Mesenchymal stem cell (in vitro differentiated cells and primary cell): Measurements from ENCODE around the gene CEBPG.

Source experiments
- DNase-seq: peaks from one replicate; pipeline ENCODE4 v3.0.0-alpha.2; 2013
- H2AFZ ChIP-seq: one replicate; pipeline ENCODE4 v1.6.1; 2013; ENCODE audit warnings: low read depth, mild to moderate bottlenecking, control low read depth, inconsistent platforms, low read length, moderate library complexity
- H2AK5ac ChIP-seq: 2 replicates; pipeline ENCODE4 v1.6.1; 2013; ENCODE audit warnings: low read length, moderate library complexity, mild to moderate bottlenecking, inconsistent platforms; ENCODE audit not compliant: severe bottlenecking
- H2BK120ac ChIP-seq: one replicate; pipeline ENCODE4 v1.6.1; 2013; ENCODE audit warnings: low read depth, mild to moderate bottlenecking, inconsistent platforms, low read length, moderate library complexity
- H2BK12ac ChIP-seq, 2 experiments: one replicate each; pipeline ENCODE4 v1.6.1; 2013; ENCODE audit warnings: inconsistent platforms in 2 of 2, low read length in 2 of 2, mild to moderate bottlenecking in 2 of 2, moderate library complexity in 2 of 2, control low read depth in 1 of 2
- H2BK15ac ChIP-seq: one replicate; pipeline ENCODE4 v1.6.1; 2013; ENCODE audit warnings: mild to moderate bottlenecking, low read depth, inconsistent platforms; ENCODE audit not compliant: poor library complexity, severe bottlenecking
- H2BK5ac ChIP-seq: 2 replicates; pipeline ENCODE4 v1.6.1; 2013; ENCODE audit warnings: low read depth, mild to moderate bottlenecking, low read length, control low read depth, inconsistent platforms; ENCODE audit not compliant: poor library complexity, severe bottlenecking
- H3K14ac ChIP-seq, 2 experiments: one replicate each; pipeline ENCODE4 v1.6.1; 2013; ENCODE audit warnings: inconsistent platforms in 2 of 2, low read length in 2 of 2, control low read depth in 1 of 2, mild to moderate bottlenecking in 1 of 2, moderate library complexity in 1 of 2
- H3K18ac ChIP-seq, 2 experiments: one replicate each; pipeline ENCODE4 v1.6.1; 2013; ENCODE audit warnings: inconsistent platforms in 2 of 2, low read length in 2 of 2, control low read depth in 1 of 2, low read depth in 1 of 2, mild to moderate bottlenecking in 1 of 2
- H3K23ac ChIP-seq, 2 experiments: one replicate each; pipeline ENCODE4 v1.6.1; 2013; ENCODE audit warnings: inconsistent platforms in 2 of 2, low read length in 2 of 2, mild to moderate bottlenecking in 2 of 2, moderate library complexity in 2 of 2, control low read depth in 1 of 2
- H3K27ac ChIP-seq: 2 replicates; pipeline ENCODE4 v1.5.1; 2013; ENCODE audit warnings: mild to moderate bottlenecking, moderate library complexity, low read length, control low read depth, inconsistent platforms; ENCODE audit not compliant: poor library complexity, severe bottlenecking
- H3K27me3 ChIP-seq, 2 experiments: 2 replicates each; pipeline versions ENCODE4 v1.6.1 to v1.7.0; 2013; ENCODE audit warnings: low read length in 2 of 2, mild to moderate bottlenecking in 2 of 2, moderate library complexity in 2 of 2, control low read depth in 1 of 2, inconsistent platforms in 1 of 2; ENCODE audit not compliant: control insufficient read depth in 1 of 2, insufficient read depth in 1 of 2
- H3K36me3 ChIP-seq, 2 experiments: 2 replicates each; pipeline versions ENCODE4 v1.6.1 to v1.7.0; 2013; ENCODE audit warnings: low read length in 2 of 2, control low read depth in 1 of 2, inconsistent platforms in 1 of 2, low read depth in 1 of 2, mild to moderate bottlenecking in 1 of 2; ENCODE audit not compliant: insufficient read depth in 2 of 2, control insufficient read depth in 1 of 2
- H3K4ac ChIP-seq, 2 experiments: one replicate each; pipeline ENCODE4 v1.6.1; 2013; ENCODE audit warnings: inconsistent platforms in 2 of 2, low read length in 2 of 2, mild to moderate bottlenecking in 2 of 2, moderate library complexity in 2 of 2, control low read depth in 1 of 2, low read depth in 1 of 2
- H3K4me1 ChIP-seq: 2 replicates; pipeline ENCODE4 v1.6.1; 2013; ENCODE audit warnings: low read depth, low read length, control low read depth; ENCODE audit not compliant: control insufficient read depth, insufficient read depth
- H3K4me2 ChIP-seq: 2 replicates; pipeline ENCODE4 v1.6.1; 2013; ENCODE audit warnings: low read length, mild to moderate bottlenecking, inconsistent platforms; ENCODE audit not compliant: poor library complexity, severe bottlenecking
- H3K4me3 ChIP-seq, 2 experiments: 2 replicates each; pipeline versions ENCODE4 v1.5.1 to v1.7.0; 2013; ENCODE audit warnings: low read length in 2 of 2, mild to moderate bottlenecking in 2 of 2, control low read depth in 1 of 2, low read depth in 1 of 2; ENCODE audit not compliant: insufficient read depth in 1 of 2
- H3K79me1 ChIP-seq: replicated peaks from 2 replicates; pipeline ENCODE4 v1.6.1; 2013; ENCODE audit warnings: mild to moderate bottlenecking, control low read depth, low read length, inconsistent platforms; ENCODE audit not compliant: poor library complexity, severe bottlenecking
- H3K9ac ChIP-seq: 2 replicates; pipeline ENCODE4 v1.7.0; 2013; ENCODE audit warnings: mild to moderate bottlenecking, low read length, moderate library complexity
- H3K9me3 ChIP-seq: 2 replicates; pipeline ENCODE4 v1.7.0; 2013; ENCODE audit warnings: mild to moderate bottlenecking, low read length; ENCODE audit not compliant: control insufficient read depth
- H4K8ac ChIP-seq: one replicate; pipeline ENCODE4 v1.6.1; 2013; ENCODE audit warnings: inconsistent platforms, mild to moderate bottlenecking, low read length, moderate library complexity
- H4K91ac ChIP-seq: one replicate; pipeline ENCODE4 v1.6.1; 2013; ENCODE audit warnings: mild to moderate bottlenecking, low read length, inconsistent platforms
- WGBS: methylation state at CpG from one replicate; pipeline ENCODE4 v1.1.7; 2013; ENCODE audit warnings: mixed read lengths; 5-methylcytosine and 5-hydroxymethylcytosine counted together

Gene CEBPG

GRCh38 chr19:33374236-33374714 lies 766 bp downstream of the CEBPG start:
- peak overlapping the region; percentile 84 to 99 for H3K4me3 ChIP-seq
- peak overlapping the region in 1 of 2 experiments; percentile 72 for H3K14ac ChIP-seq
- peak overlapping the region in 1 of 2 experiments; percentile 100 for H3K4ac ChIP-seq
- no peak overlapping the region for H2BK5ac ChIP-seq
- no peak overlapping the region for H3K27ac ChIP-seq
- H3K4me1 ChIP-seq = peaks cover 9% of the 10 kb centered on the region
- H4K91ac ChIP-seq = no peak overlapping the region
- peak; percentile 70 for DNase-seq
- peak overlapping the region; percentile 95 for H3K9ac ChIP-seq
- 2% methylated on average over 22 of the region's 22 CpGs for WGBS
- peak overlapping the region in 1 of 2 experiments; percentile 84 for H3K23ac ChIP-seq
- H3K9me3 ChIP-seq = no peaks in the 10 kb centered on the region
- H3K4me2 ChIP-seq = peak overlapping the region; percentile 87
- H2BK120ac ChIP-seq = peak overlapping the region; percentile 95
- peak overlapping the region; percentile 58 for H4K8ac ChIP-seq
- H2AK5ac ChIP-seq = no peak overlapping the region
- H2AFZ ChIP-seq = no peak overlapping the region
- no peaks in the 10 kb centered on the region for H3K27me3 ChIP-seq
- H3K18ac ChIP-seq = peak overlapping the region; percentile 9 to 60
- H3K36me3 ChIP-seq = peaks cover 3% of the 10 kb centered on the region in 2 experiments
- no peak overlapping the region for H2BK12ac ChIP-seq
- H3K79me1 ChIP-seq = peaks cover 6% of the 10 kb centered on the region
- peak overlapping the region; percentile 100 for H2BK15ac ChIP-seq

- peaks cover 9% of the 10 kb centered on the region for H3K4me1 ChIP-seq
- no peak overlapping the region for H2BK15ac ChIP-seq
- no peak overlapping the region for H3K4me2 ChIP-seq
- H3K23ac ChIP-seq = no peak overlapping the region
- no peak overlapping the region for H3K4ac ChIP-seq
- H2BK120ac ChIP-seq = no peak overlapping the region
- H3K9ac ChIP-seq = peak overlapping the region; percentile 95
- no peaks in the 10 kb centered on the region for H3K27me3 ChIP-seq
- WGBS = 89% methylated on average over 9 of the region's 9 CpGs
- H4K91ac ChIP-seq = no peak overlapping the region
- H3K79me1 ChIP-seq = peaks cover 8% of the 10 kb centered on the region
- H3K4me3 ChIP-seq = peak overlapping the region in 1 of 2 experiments; percentile 84
- no peak overlapping the region for H3K14ac ChIP-seq
- H3K36me3 ChIP-seq = peaks cover 7 to 13% of the 10 kb centered on the region in 2 experiments
- H2BK5ac ChIP-seq = no peak overlapping the region
- H3K9me3 ChIP-seq = no peaks in the 10 kb centered on the region
- H3K18ac ChIP-seq = no peak overlapping the region
- no peak overlapping the region for H4K8ac ChIP-seq
- no peak overlapping the region for H2AFZ ChIP-seq
- H2AK5ac ChIP-seq = no peak overlapping the region
- no peak overlapping the region for H2BK12ac ChIP-seq
- peak; percentile 5 for DNase-seq
- no peak overlapping the region for H3K27ac ChIP-seq
Observed at GRCh38 chr19:33375156-33375836, 1.8 kb downstream of the CEBPG start.

GRCh38 chr19:33375837-33376159 lies 2.3 kb downstream of the CEBPG start:
- no peak overlapping the region for H3K4ac ChIP-seq
- no peak overlapping the region for H4K91ac ChIP-seq
- no peak overlapping the region for H2AFZ ChIP-seq
- peaks cover 9% of the 10 kb centered on the region for H3K4me1 ChIP-seq
- H3K27ac ChIP-seq = no peak overlapping the region
- no peaks in the 10 kb centered on the region for H3K27me3 ChIP-seq
- no peak overlapping the region for H2BK12ac ChIP-seq
- H3K9ac ChIP-seq = no peak overlapping the region
- no peak overlapping the region for H2BK15ac ChIP-seq
- no peak overlapping the region for H3K4me3 ChIP-seq
- peaks cover 8% of the 10 kb centered on the region for H3K79me1 ChIP-seq
- DNase-seq = peak; percentile 58
- H2AK5ac ChIP-seq = no peak overlapping the region
- H4K8ac ChIP-seq = no peak overlapping the region
- no peak overlapping the region for H3K18ac ChIP-seq
- H2BK120ac ChIP-seq = no peak overlapping the region
- 96% methylated on average over 1 of the region's 1 CpG for WGBS
- no peak overlapping the region for H3K4me2 ChIP-seq
- H3K14ac ChIP-seq = no peak overlapping the region
- H3K9me3 ChIP-seq = no peaks in the 10 kb centered on the region
- H3K36me3 ChIP-seq = peaks cover 7 to 13% of the 10 kb centered on the region in 2 experiments
- H2BK5ac ChIP-seq = no peak overlapping the region
- no peak overlapping the region for H3K23ac ChIP-seq

- peak; percentile 79 for DNase-seq
- no peak overlapping the region for H3K18ac ChIP-seq
- H3K4me1 ChIP-seq = peaks cover 9% of the 10 kb centered on the region
- no peak overlapping the region for H4K91ac ChIP-seq
- no peaks in the 10 kb centered on the region for H3K9me3 ChIP-seq
- no peak overlapping the region for H2BK15ac ChIP-seq
- H3K79me1 ChIP-seq = peaks cover 12% of the 10 kb centered on the region
- 56% methylated on average over 2 of the region's 2 CpGs for WGBS
- no peak overlapping the region for H3K14ac ChIP-seq
- H3K27ac ChIP-seq = no peak overlapping the region
- H2AK5ac ChIP-seq = no peak overlapping the region
- no peak overlapping the region for H2BK5ac ChIP-seq
- H4K8ac ChIP-seq = no peak overlapping the region
- H3K4me2 ChIP-seq = no peak overlapping the region
- H2BK12ac ChIP-seq = no peak overlapping the region
- no peak overlapping the region for H2AFZ ChIP-seq
- no peak overlapping the region for H3K23ac ChIP-seq
- peaks cover 7 to 17% of the 10 kb centered on the region in 2 experiments for H3K36me3 ChIP-seq
- no peak overlapping the region for H3K9ac ChIP-seq
- no peak overlapping the region for H2BK120ac ChIP-seq
- no peak overlapping the region for H3K4me3 ChIP-seq
- no peak overlapping the region for H3K4ac ChIP-seq
- no peaks in the 10 kb centered on the region for H3K27me3 ChIP-seq
Observed at GRCh38 chr19:33376423-33376822, 2.9 kb downstream of the CEBPG start.
